ENCODE measurements around the gene INTS11. TPM values are rescaled to one million over a fixed set of nuclear protein-coding genes. Genes with fewer than 3 reads are reported as not detected.
A peak's percentile ranks its signal among the peaks of the same experiment; 100 is the strongest.

INTS11 gene
- total and polyA plus RNA-seq, 5 donors from 2014 or later: 66.2 to 138 (median 69.2) TPM

- H3K9me3 ChIP-seq (ENCODE audit: control insufficient read depth in 2 of 2, low read length in 2 of 2): no peaks in the 10 kb centered on the region
- DNase-seq (no peak), ATAC-seq (ENCODE audit: low read depth in 2 of 2) (no peak)
- no peak overlapping the region for H3K27ac ChIP-seq (ENCODE audit: insufficient read depth, low read length, poor library complexity, severe bottlenecking)
- Mint-ChIP-seq H3K27ac (no peak overlapping the region), H3K4me1 (peaks cover 0 to 24% (median 7%) of the 10 kb centered on the region in 4 donors), H3K9me3 (peaks cover 0 to 3% (median 0%) of the 10 kb centered on the region in 7 donors), H3K27me3 (no peaks in the 10 kb centered on the region), H3K4me3 (no peak overlapping the region), H3K36me3 (no peaks in the 10 kb centered on the region)
- H3K4me1 ChIP-seq (ENCODE audit: control insufficient read depth, insufficient read depth, low read length, poor library complexity, severe bottlenecking): peaks cover 27% of the 10 kb centered on the region
- H3K36me3 ChIP-seq (ENCODE audit: control insufficient read depth, insufficient read depth, low read length): no peaks in the 10 kb centered on the region
- H3K27me3 ChIP-seq (ENCODE audit: control insufficient read depth, insufficient read depth, low read length): no peaks in the 10 kb centered on the region
- H3K4me3 ChIP-seq (ENCODE audit: low read depth, low read length): no peak overlapping the region
These were observed 22.4 kb downstream of the INTS11 start for GRCh38 chr1:1302006-1302430.

DNA sequence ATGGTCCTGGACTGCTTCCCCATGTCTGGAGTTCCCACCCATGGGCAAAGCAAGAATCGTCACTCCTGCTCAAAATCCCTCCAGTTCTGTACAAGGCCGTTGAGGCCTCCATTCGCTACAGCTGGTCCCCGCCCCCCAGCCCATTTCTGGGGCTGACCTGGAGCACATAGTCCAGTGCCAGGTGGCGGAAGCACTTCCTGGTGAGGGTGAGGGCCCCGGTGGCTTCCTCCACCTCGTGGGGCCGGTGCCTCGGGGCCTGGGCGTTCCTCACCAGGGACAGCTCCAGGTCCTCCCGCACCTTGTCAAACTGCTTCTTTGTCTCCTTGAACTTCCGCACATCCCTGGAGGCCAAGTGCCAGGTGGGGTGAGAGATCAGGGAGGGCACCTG lies 24.1 kb downstream of the INTS11 start:
- Histone ChIP-seq H3K27me3 (ENCODE audit: control insufficient read depth, insufficient read depth, low read length) (no peaks in the 10 kb centered on the region), H3K27ac (ENCODE audit: insufficient read depth, low read length, poor library complexity, severe bottlenecking) (no peak overlapping the region), H3K36me3 (ENCODE audit: control insufficient read depth, insufficient read depth, low read length) (no peaks in the 10 kb centered on the region), H3K9me3 (ENCODE audit: control insufficient read depth in 2 of 2, low read length in 2 of 2) (no peaks in the 10 kb centered on the region), H3K4me3 (ENCODE audit: low read depth, low read length) (no peak overlapping the region), H3K4me1 (ENCODE audit: control insufficient read depth, insufficient read depth, low read length, poor library complexity, severe bottlenecking) (peaks cover 10% of the 10 kb centered on the region)
- Mint-ChIP-seq H3K9me3 (no peaks in the 10 kb centered on the region), H3K4me1 (peaks cover 0 to 8% (median 0%) of the 10 kb centered on the region in 4 donors), H3K36me3 (no peaks in the 10 kb centered on the region), H3K27me3 (no peaks in the 10 kb centered on the region), H3K4me3 (no peak overlapping the region), H3K27ac (no peak overlapping the region)
- ATAC-seq (ENCODE audit: low read depth in 2 of 2) (no peak), DNase-seq (no peak)

DNA sequence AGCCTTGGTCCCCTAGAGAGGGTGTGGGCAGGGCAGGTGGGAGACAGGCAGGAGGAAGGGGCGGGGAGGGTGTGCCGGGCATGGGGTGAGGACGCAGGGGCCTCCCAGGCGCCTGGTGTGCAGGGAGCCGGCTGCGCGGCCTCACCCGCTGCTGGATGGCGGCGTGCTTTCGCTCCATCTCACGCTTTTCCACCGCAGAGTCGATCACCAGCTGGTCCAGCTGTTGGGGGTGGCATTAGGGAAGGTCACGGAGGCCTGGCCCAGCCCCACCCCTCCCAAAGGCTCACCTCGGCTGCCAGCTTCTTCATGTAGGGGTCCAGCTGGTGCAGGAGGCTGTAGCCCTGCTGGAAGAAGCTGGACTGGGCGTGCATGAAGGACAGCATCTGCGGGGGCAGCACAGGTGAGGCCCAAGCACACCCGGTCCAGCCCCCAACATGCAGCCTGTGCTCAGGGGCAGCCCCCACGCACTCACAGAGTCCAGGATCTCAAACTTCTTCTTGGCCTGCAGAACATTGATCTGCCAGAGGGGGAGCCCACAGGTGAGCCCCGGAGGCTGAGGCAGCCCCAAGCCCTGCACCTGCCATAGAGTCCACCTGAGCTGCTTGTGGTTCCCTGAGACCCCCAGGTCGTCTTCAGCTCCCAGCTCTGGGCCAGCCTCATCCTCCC lies 24.6 kb downstream of the INTS11 start:
- Histone ChIP-seq H3K27ac (ENCODE audit: insufficient read depth, low read length, poor library complexity, severe bottlenecking) (no peak overlapping the region), H3K4me1 (ENCODE audit: control insufficient read depth, insufficient read depth, low read length, poor library complexity, severe bottlenecking) (peaks cover 5% of the 10 kb centered on the region), H3K9me3 (ENCODE audit: control insufficient read depth in 2 of 2, low read length in 2 of 2) (no peaks in the 10 kb centered on the region), H3K36me3 (ENCODE audit: control insufficient read depth, insufficient read depth, low read length) (no peaks in the 10 kb centered on the region), H3K27me3 (ENCODE audit: control insufficient read depth, insufficient read depth, low read length) (no peaks in the 10 kb centered on the region), H3K4me3 (ENCODE audit: low read depth, low read length) (no peak overlapping the region)
- ATAC-seq (ENCODE audit: low read depth in 2 of 2) (peak in 1 of 2 donors; percentile 26), DNase-seq (peak in 1 of 3 donors; percentile 43)
- Mint-ChIP-seq H3K27me3 (no peaks in the 10 kb centered on the region), H3K27ac (no peak overlapping the region), H3K9me3 (no peaks in the 10 kb centered on the region), H3K36me3 (no peaks in the 10 kb centered on the region), H3K4me1 (peaks cover 0 to 4% (median 0%) of the 10 kb centered on the region in 4 donors), H3K4me3 (no peak overlapping the region)

DNA sequence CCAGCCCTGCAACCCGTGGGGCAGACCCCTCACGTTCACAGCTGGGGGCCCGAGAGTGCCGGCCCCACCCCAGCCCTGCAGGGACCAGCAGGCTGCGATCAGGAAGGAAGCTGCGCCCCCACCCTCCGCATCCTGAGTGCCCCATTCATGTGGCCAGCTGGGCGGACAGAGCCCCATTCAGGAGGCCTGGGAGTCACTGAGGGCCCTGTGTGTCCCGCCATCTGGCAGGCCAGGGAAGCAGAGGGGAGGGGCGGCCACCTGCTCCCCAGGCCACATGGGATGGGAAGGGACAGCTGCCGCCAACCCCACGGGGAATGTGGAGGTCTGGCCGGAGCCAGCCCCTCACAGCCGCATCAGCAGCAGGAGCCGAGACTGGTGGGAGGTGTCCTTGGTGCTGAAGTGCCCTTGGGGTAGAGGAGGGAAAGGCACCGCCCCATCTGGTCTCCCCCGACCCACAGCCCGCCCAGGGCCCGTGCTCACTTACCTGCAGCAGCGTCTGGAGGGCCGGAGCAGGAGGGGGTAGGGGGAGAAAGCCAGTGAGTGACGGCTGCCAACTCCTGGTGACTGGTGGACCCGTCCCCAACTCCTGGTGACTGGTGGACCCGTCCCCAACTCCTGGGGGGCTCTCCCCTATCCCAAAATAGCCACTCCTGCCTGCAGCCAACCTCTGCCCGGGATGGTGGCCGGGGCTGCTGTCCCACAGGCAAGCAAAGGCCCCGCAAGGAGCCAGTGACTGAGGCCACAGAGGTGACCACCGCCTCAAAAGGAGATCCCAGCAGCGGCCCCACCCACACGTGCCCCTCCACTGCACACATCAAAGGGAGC lies 25.4 kb downstream of the INTS11 start:
- Histone ChIP-seq H3K9me3 (ENCODE audit: control insufficient read depth in 2 of 2, low read length in 2 of 2) (no peaks in the 10 kb centered on the region), H3K27ac (ENCODE audit: insufficient read depth, low read length, poor library complexity, severe bottlenecking) (no peak overlapping the region), H3K4me3 (ENCODE audit: low read depth, low read length) (no peak overlapping the region), H3K4me1 (ENCODE audit: control insufficient read depth, insufficient read depth, low read length, poor library complexity, severe bottlenecking) (no peaks in the 10 kb centered on the region), H3K36me3 (ENCODE audit: control insufficient read depth, insufficient read depth, low read length) (no peaks in the 10 kb centered on the region), H3K27me3 (ENCODE audit: control insufficient read depth, insufficient read depth, low read length) (no peaks in the 10 kb centered on the region)
- no peak for ATAC-seq (ENCODE audit: low read depth in 2 of 2)
- no peak for DNase-seq
- Mint-ChIP-seq H3K9me3 (no peaks in the 10 kb centered on the region), H3K27me3 (no peaks in the 10 kb centered on the region), H3K27ac (no peak overlapping the region), H3K4me1 (no peaks in the 10 kb centered on the region), H3K4me3 (no peak overlapping the region), H3K36me3 (no peaks in the 10 kb centered on the region)

- Histone ChIP-seq H3K4me1 (ENCODE audit: control insufficient read depth, insufficient read depth, low read length, poor library complexity, severe bottlenecking) (no peaks in the 10 kb centered on the region), H3K36me3 (ENCODE audit: control insufficient read depth, insufficient read depth, low read length) (no peaks in the 10 kb centered on the region), H3K9me3 (ENCODE audit: control insufficient read depth in 2 of 2, low read length in 2 of 2) (no peaks in the 10 kb centered on the region), H3K27me3 (ENCODE audit: control insufficient read depth, insufficient read depth, low read length) (no peaks in the 10 kb centered on the region), H3K4me3 (ENCODE audit: low read depth, low read length) (no peak overlapping the region), H3K27ac (ENCODE audit: insufficient read depth, low read length, poor library complexity, severe bottlenecking) (no peak overlapping the region)
- no peak overlapping the region for H3K4me3 Mint-ChIP-seq
- H3K27me3 Mint-ChIP-seq: no peaks in the 10 kb centered on the region
- ATAC-seq (ENCODE audit: low read depth in 2 of 2) (no peak), DNase-seq (no peak)
- H3K4me1 Mint-ChIP-seq: no peaks in the 10 kb centered on the region
- no peak overlapping the region for H3K27ac Mint-ChIP-seq
- no peaks in the 10 kb centered on the region for H3K9me3 Mint-ChIP-seq
- no peaks in the 10 kb centered on the region for H3K36me3 Mint-ChIP-seq
These were observed 26.5 kb downstream of the INTS11 start for GRCh38 chr1:1297802-1298424.

DNA sequence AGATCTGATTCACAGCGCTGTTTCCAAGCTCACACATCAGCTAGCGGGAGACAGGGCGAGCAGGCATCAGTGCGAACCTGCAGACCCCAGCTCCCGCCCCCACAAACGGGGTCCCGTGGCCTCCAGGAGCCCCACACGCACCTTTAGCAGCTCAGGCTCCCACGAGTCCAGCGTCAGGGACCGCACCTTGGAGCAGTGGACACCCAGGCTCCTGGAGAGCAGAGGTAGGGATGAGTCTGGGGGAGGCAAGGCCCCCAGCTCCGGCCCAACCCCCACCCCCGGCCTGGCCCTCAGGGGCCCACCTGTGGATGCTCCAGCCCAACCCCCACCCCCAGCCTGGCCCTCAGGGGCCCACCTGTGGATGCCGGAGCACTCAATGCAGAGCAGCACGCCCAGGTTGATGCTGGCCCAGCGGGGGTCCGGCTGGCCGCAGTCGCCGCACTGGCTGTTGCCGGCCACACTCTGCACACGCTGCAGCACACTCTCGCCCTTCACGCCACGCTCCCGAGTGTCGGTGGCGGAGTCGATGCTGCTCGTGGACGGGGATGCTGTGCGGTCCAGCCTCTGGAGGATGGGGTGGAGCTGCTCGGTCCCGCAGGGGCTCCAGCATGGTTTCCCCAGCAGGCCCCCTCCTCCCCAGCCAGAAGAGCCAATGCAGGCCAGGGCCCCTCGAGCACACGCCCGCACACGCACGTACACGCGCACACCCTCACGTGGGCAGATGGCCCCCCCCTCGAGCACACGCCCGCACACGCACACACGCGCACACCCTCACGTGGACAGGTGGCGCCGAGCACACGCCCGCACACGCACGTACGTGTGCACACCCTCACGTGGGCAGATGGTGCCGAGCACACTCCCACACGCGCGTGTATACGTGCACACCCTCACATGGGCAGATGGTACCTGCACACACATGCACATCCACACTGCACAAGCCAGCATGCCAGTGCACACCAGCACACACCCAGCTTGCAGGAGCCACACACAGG lies 28.1 kb downstream of the INTS11 start:
- Mint-ChIP-seq H3K4me1 (peaks cover 0 to 4% (median 2%) of the 10 kb centered on the region in 4 donors), H3K36me3 (no peaks in the 10 kb centered on the region), H3K27ac (no peak overlapping the region), H3K4me3 (no peak overlapping the region), H3K9me3 (no peaks in the 10 kb centered on the region), H3K27me3 (no peaks in the 10 kb centered on the region)
- Histone ChIP-seq H3K36me3 (ENCODE audit: control insufficient read depth, insufficient read depth, low read length) (no peaks in the 10 kb centered on the region), H3K4me3 (ENCODE audit: low read depth, low read length) (no peak overlapping the region), H3K27me3 (ENCODE audit: control insufficient read depth, insufficient read depth, low read length) (no peaks in the 10 kb centered on the region), H3K9me3 (ENCODE audit: control insufficient read depth in 2 of 2, low read length in 2 of 2) (no peaks in the 10 kb centered on the region), H3K4me1 (ENCODE audit: control insufficient read depth, insufficient read depth, low read length, poor library complexity, severe bottlenecking) (no peaks in the 10 kb centered on the region), H3K27ac (ENCODE audit: insufficient read depth, low read length, poor library complexity, severe bottlenecking) (no peak overlapping the region)
- DNase-seq (no peak), ATAC-seq (ENCODE audit: low read depth in 2 of 2) (no peak)

All from CD4-positive, CD25-positive, alpha-beta regulatory T cell (primary cell).